ENCODE data around the gene CDK12. TPM values are rescaled to one million over a fixed set of nuclear protein-coding genes. Genes with fewer than 3 reads are reported as not detected.
"Not testable (repeated sequence)": the region's sequence is repeated elsewhere in the genome, so short reads cannot be mapped to it uniquely, and the experiment has no call there.

CDK12 gene
- total and polyA plus RNA-seq, 9 of the 15 experiments (the other 6 are each of a cell fraction or from before 2014, with no cell fraction given) = 3.4 to 65.6 (median 36.8) TPM

GRCh38 chr17:39544361-39544760, 83.1 kb downstream of the CDK12 start:
- H3K27ac ChIP-seq (ENCODE audit: extremely low read depth, low read depth, low read length); H3K79me2 ChIP-seq (ENCODE audit: control insufficient read depth, insufficient read depth, low read length); CTCF ChIA-PET (ENCODE audit: low intra/inter-chr PET ratio); H3K4me1 ChIP-seq (replicated peaks in 1 of 2; ENCODE audit: control insufficient read depth in 2 of 2, insufficient read depth in 2 of 2, low read length in 2 of 2); FAIRE-seq; H3K9ac ChIP-seq (ENCODE audit: insufficient read depth in 1 of 2, low read depth in 2 of 2, low read length in 2 of 2); H2AFZ ChIP-seq (ENCODE audit: low read depth, low read length); H3K9me1 ChIP-seq (ENCODE audit: control insufficient read depth, insufficient read depth, low read length); H4K20me1 ChIP-seq (replicated peaks; ENCODE audit: control insufficient read depth, insufficient read depth, low read length); intact Hi-C loops (cut with micrococcal nuclease); H3K4me2 ChIP-seq (ENCODE audit: insufficient read depth, low read length); in situ Hi-C loops (cut with MboI); H3K4me3 ChIP-seq; DNase-seq (ENCODE audit: extremely low read depth in 1 of 4, low spot score in 3 of 4); BruUV-seq (replicated peaks); H3K9me3 ChIP-seq (replicated peaks; ENCODE audit: control insufficient read depth, insufficient read depth, low read depth, low read length); ATAC-seq; H3K27me3 ChIP-seq (ENCODE audit: control insufficient read depth in 2 of 2, insufficient read depth in 2 of 2, low read length in 2 of 2): not testable (repeated sequence)
- POLR2A ChIA-PET = interaction anchor here (0.7 to 1.1 kb wide), 2 partner anchors 11 to 138 kb away, joined by 3 to 5 read pairs; no protein-coding TSS in a partner anchor
- peaks cover 19% of the 10 kb centered on the region; the same call in 1 of the 3 replicates for H3K36me3 ChIP-seq (ENCODE audit: control insufficient read depth, insufficient read depth, low read length)
- 88% methylated on average over 8 of the region's 12 CpGs for WGBS (ENCODE audit: insufficient coverage, low coverage, missing lambda C conversion rate)

- peak; percentile 75 to 79 (median 76) for DNase-seq (ENCODE audit: extremely low read depth in 1 of 4, low spot score in 3 of 4)
- no TSS peak for BruUV-seq (replicated peaks)
- Histone ChIP-seq H4K20me1 (replicated peaks; ENCODE audit: control insufficient read depth, insufficient read depth, low read length) (no peaks in the 10 kb centered on the region), H3K9me1 (ENCODE audit: control insufficient read depth, insufficient read depth, low read length) (no peaks in the 10 kb centered on the region), H3K9ac (ENCODE audit: insufficient read depth in 1 of 2, low read depth in 2 of 2, low read length in 2 of 2) (no peak overlapping the region), H3K9me3 (replicated peaks; ENCODE audit: control insufficient read depth, insufficient read depth, low read depth, low read length) (no peaks in the 10 kb centered on the region), H3K4me1 (replicated peaks in 1 of 2; ENCODE audit: control insufficient read depth in 2 of 2, insufficient read depth in 2 of 2, low read length in 2 of 2) (no peaks in the 10 kb centered on the region), H3K4me3 (no peak overlapping the region), H3K79me2 (ENCODE audit: control insufficient read depth, insufficient read depth, low read length) (no peaks in the 10 kb centered on the region), H3K27ac (ENCODE audit: extremely low read depth, low read depth, low read length) (no peak overlapping the region), H2AFZ (ENCODE audit: low read depth, low read length) (no peak overlapping the region), H3K27me3 (ENCODE audit: control insufficient read depth in 2 of 2, insufficient read depth in 2 of 2, low read length in 2 of 2) (no peaks in the 10 kb centered on the region), H3K4me2 (ENCODE audit: insufficient read depth, low read length) (no peak overlapping the region), H3K36me3 (ENCODE audit: control insufficient read depth, insufficient read depth, low read length) (peaks cover 31% of the 10 kb centered on the region; the same call in 1 of the 3 replicates)
- WGBS (ENCODE audit: insufficient coverage, low coverage, missing lambda C conversion rate) = 15% methylated on average over 5 of the region's 5 CpGs
- in situ Hi-C loops (cut with MboI) (no loop called here), intact Hi-C loops (cut with micrococcal nuclease) (loop anchor here (1.0 to 5.0 kb wide), 3 partner anchors 21 to 341 kb away; no protein-coding TSS in a partner anchor)
- peak; percentile 95 for ATAC-seq
- POLR2A ChIA-PET = interaction anchor here (0.7 to 1.4 kb wide), 5 partner anchors 11 to 96 kb away, joined by 3 to 5 read pairs (median 3); no protein-coding TSS in a partner anchor
- CTCF ChIA-PET (ENCODE audit: low intra/inter-chr PET ratio) = interaction anchor here (0.5 to 2.8 kb wide), 8 partner anchors 21 to 743 kb away, joined by 3 to 34 read pairs (median 5); no protein-coding TSS in a partner anchor
- FAIRE-seq = peak; percentile 96
- TF ChIP-seq ARID2 (IDR thresholded peaks at IDR 0.05) (0 out of 2 replicates have a peak, but pooled peaks have one; percentile 32), ARID4B (CRISPR knock-in tag; IDR thresholded peaks at IDR 0.05) (no peak), MNT (conservative IDR thresholded peaks at IDR 0.05) (0 out of 4 replicates have a peak, but pooled peaks of 1 of the 2 experiments have one; percentile 16), POLR2B (IDR thresholded peaks at IDR 0.05; ENCODE audit: low read depth, partially characterized antibody) (no peak), JUND (IDR thresholded peaks at IDR 0.05; ENCODE audit: borderline replicate concordance, low read depth, low read length) (no peak), JUND (tag; IDR thresholded peaks at IDR 0.05; ENCODE audit: borderline replicate concordance, low read depth, low read length) (0 out of 3 replicates have a peak, but pooled peaks have one; percentile 21), ARID1B (IDR thresholded peaks at IDR 0.05) (0 out of 2 replicates have a peak, but pooled peaks have one; percentile 11)
Observed at GRCh38 chr17:39547713-39548478, 86.6 kb downstream of the CDK12 start.

All from K562 (cell line).